Amniotic stem cell (primary cell): Measurements from ENCODE around the gene CYP27A1.
"Not testable (repeated sequence)": the region's sequence is repeated elsewhere in the genome, so short reads cannot be mapped to it uniquely, and the experiment has no call there.

ENCODE experiments used
- DNase-seq: peaks from one replicate; lab custom pipeline; 2025; lab: John Stamatoyannopoulos, UW

The CYP27A1 gene

DNA sequence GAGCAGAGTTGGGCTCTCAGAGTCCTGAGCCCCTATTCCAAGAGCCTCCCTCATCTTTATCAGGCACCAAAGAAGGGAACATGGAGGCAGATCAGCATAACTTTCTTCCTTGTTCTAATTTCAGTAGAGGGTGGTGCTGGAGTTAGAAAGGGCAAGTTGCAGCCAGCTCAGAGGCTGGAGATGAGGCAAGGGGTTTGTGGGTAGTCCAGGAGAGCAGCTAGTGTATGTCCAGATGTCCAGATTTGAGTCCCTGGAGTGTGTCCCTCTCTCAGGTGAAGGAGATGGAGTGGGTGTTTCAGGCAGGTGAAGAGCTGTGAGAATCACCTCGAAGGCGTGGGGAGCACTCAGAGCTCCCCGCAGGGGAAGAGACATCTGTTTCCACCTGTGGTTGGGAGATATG lies 50.1 kb downstream of the CYP27A1 start:
- no peak for DNase-seq

DNA sequence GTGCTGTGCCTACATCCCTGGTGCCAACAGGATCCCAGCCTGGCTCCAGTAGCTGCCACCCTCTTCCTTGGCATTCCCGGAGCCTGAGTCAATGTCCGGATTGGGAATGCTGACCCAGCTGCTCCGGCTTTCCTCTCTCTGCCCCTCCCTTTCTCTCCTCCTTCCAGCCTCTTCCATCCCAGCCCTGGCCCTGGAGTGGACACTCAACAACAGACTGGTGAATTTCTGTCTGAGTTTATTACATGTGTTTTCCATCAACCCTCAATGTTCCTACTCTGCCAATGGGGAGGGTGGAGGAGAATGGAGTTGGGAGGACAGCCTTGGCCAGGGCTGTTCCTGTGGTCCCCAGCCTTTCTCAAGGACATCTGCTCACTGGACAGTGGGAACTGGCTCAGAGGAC lies 50.6 kb downstream of the CYP27A1 start:
- DNase-seq: no peak

DNA sequence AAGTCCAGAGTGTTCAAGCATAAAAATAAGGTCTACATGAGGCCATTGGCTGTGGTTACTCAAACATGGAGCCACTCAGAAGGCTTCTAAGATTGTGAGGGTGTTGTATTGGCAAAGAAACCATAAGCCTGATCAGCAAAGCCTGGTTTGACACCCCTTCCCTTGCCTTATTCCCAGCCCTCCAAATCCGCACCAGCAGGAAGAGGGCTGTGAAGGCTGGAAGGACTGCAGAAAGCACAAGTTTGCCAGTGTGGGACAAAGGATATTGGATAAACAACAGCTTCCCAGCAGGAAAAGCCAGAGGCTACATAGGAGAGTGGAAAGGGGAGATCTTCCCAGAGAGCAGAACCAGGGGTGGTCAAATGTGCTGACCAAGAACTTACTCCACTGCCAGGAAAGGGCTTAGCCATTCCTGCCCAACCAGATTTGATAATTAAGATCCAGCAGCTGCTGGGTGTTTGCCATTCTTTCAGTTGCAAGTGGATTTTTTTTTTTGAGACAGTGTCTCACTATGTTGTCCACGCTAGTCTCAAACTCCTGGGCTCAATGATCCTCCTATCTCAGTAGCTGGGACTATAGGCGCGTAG lies 51.2 kb downstream of the CYP27A1 start:
- DNase-seq: no peak

DNA sequence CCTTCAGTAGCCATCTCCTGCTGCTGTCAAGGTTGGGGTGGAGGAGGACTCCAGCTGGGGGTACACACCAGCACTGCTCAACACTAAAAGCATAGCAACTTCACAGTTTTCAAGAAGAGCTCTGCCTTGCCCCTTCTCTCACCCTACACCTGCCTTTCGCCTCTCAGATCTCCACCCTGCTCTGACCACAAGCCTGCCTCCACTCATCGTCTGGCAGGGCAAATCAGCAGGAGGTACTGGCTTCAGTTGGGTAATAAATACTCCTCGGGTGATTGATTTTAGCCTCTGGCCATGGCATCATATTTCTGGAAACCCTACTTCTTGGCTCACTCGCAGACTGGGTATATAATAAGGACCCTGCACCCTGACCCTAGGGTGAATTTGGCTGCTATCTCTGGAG lies 52.7 kb downstream of the CYP27A1 start:
- DNase-seq: no peak

DNA sequence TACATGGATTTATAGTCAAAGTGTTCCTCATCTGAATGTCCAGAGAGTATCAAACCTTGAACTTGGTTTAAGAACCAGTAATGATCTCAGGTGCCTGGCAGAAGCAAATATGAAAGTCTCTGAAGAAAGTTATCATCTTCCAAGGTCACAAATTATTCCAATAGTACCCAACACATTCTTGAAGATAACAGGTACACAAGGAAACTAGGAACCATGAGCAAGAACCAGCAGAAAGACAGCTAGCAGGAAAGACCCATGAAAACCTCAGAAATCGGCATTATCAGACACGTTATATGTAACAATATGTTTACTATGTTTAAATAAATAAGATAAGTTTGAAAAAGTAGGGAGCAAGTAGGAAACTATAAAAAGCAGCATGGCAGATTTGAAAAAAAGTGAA lies 55.5 kb downstream of the CYP27A1 start:
- no peak for DNase-seq

DNA sequence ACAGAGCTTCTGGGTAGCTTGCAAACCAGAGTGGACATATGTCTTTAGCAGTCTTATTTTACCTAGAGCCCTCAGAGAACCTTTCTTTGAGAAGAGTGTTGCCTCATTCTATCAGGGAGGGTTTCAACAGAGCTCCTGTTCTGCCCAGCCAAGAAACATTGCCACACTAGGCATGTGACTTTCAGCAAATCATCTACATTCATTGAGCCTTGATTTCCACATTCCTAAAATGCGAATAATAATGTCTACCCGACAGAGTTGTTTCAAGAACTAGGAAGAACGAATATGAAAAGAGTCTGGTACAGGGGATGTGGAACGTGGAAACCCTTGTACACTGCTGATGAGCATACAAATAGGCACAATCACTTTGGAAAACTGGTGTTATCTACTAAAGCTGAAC lies 57.5 kb downstream of the CYP27A1 start:
- no peak for DNase-seq

DNA sequence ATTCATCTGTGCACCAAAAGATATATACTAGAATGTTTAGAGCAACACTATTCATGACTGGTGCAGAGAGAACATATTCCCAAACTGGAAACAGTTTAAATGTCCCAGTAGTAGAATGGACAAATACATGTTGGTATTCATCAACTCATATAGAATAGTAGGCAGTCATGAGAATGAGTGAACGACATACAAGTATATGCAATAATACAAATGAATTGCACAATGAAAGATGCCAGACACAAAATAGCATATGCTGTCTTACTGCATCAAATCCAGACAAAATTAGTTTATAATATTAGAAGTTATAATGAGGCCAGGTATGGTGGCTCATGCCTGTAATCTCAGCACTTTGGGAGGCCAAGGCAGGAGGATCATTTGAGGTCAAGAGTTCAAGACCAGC lies 57.9 kb downstream of the CYP27A1 start:
- DNase-seq: no peak

DNA sequence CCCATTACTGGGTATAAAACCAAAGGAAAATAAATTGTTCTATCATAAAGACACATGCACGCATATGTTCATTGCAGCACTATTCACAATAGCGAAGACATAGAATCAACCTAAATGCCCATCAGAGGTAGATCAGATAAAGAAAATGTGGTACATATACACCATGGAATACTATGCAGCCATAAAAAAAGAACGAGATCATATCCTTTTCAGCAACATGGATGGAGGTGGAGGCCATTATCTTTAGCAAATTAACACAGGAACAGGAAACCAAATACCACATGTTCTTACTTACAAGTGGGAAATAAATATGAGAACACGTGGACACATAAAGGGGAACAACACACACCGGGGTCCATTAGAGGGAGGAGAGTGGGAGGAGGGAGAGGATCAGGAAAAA lies 62.4 kb downstream of the CYP27A1 start:
- not testable (repeated sequence) for DNase-seq

DNA sequence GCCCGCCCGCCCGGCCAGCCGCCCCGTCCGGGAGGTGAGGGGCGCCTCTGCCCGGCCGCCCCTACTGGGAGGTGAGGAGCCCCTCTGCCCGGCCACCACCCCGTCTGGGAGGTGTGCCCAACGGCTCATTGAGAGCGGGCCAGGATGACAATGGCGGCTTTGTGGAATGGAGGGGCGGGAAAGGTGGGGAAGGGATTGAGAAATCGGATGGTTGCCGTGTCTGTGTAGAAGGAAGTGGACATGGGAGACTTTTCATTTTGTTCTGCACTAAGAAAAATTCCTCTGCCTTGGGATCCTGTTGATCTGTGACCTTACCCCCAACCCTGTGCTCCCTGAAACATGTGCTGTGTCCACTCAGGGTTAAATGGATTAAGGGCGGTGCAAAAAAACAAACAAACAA lies 65.0 kb downstream of the CYP27A1 start:
- DNase-seq: not testable (repeated sequence)

DNA sequence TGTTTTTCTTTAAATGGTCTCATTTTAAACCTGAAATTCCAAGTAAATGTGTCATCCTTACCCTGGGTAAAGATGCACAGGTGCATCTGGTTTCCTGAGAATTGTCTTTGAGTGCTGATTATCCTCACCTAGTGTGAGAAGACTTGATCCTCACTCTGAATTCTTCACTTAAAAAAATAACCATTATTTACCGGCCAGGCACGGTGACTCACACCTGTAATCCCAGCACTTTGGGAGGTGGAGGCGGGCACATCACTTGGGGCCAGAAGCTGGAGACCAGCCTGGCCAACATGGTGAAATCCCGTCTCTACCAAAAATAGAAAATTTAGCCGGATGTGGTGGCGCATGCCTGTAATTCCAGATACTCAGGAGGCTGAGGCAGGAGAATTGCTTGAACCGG lies 67.8 kb downstream of the CYP27A1 start:
- DNase-seq: no peak

DNA sequence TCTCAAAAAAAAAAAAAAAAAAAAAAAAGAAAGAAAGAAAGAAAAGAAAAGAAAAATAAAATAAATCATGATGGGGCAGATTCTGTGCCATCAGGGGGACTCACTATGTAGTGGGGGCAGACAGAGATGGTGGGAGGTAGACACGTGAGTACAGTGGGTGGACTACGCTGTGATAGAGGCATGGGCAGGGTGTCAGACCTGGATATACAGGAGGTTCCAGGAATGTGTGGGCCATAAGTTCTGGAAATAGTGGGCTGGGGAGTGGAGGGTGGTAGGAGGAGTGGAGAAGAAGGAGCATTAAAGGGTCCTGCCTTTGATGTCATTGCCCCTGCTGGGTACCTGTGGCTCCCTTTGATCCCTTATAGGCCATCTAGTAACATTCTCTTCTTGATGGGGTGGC lies 68.8 kb downstream of the CYP27A1 start:
- no peak for DNase-seq

DNA sequence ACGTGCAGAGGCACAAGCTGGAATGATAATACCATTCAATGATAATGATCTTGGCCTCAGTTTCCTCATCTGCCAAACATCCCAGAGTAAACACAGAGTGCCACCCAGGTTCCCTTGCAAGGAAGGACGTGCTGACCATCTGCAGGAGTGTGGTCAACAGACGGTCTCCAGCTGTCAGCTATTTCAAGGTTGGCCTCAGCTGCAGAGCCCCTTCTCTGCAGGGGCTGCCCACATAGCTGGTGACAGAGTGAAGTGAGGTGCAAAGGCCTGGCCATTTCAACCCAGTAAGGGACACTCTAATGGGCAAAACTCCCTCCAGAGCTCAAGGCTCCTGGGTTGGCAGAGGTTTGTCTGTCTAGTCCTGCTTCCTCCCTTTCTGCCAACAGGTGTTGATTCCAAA lies 69.3 kb downstream of the CYP27A1 start:
- DNase-seq: no peak

DNA sequence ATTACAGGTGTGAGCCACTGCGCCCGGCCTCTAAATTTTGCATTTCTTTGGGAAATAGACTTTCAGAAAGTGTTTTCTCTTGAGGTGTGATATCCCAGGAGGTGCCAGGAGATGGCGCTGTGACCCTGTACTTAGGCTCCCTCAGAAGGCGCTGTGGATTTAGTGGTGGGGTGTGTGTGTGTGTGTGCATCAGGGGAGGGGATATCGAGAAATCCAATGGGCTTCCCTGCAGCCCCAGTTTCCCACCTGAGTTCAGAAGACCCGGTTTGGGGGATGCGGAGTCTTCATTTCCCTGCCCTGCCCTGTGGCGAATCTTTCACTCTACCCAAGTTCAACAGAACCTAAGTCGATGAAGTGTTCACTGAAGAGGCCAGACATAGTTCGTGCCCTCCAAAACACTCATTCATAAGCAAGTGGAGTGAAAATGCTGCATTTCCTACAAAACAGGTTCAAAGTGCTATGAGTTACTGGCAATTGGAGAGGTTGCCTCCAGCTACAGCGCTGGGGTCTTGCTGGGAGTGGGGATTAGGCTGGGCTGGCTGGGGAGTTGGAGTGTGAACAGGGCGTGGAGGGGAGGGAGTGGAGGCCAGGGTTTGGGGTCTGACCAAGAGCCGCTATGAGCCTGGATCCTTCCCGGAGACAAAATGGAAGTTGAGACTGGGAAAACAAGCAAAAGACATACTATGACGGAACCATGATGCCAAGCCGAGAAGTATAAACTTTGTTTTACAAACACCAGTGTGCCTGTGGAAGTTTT lies 71.1 kb downstream of the CYP27A1 start:
- DNase-seq: no peak

DNA sequence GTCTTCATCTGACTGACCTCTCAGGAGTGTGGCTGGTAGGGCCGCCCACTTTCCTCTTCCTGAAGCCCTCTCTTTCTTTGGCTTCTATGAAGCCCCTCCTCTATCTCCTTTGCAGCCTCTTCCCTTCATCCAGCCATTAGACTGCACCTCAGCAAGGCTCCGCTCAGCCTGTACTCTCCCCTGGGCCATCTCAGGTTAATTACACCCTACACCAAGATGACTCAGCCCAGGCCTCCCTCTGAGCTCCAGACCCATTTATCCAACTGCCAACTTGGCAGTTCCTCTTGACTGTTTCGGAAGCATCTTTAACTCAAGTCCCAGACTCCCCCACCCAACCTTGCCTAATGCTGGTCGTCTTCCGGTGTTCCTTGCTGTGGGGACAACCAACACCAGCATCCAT lies 71.8 kb downstream of the CYP27A1 start:
- DNase-seq: no peak

DNA sequence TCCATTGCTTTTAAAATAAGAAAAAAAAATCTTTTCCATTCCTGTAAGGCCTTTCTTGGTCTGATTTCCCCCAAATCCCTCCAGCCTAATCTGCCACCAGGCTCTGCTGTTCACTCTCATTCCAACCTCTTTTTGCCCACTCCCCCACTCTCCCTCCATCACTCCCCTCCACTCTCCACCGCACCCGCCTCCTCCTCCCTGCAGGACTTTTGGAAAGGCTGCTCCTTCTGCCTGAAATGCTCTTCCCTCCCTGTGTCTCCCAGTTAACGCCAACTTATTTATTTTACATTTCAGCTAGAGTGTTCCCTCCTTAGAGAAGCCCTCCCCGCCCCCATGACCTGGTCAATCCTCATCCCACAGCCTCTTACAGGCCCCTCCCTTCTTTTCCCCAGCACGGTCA lies 72.9 kb downstream of the CYP27A1 start:
- no peak for DNase-seq

DNA sequence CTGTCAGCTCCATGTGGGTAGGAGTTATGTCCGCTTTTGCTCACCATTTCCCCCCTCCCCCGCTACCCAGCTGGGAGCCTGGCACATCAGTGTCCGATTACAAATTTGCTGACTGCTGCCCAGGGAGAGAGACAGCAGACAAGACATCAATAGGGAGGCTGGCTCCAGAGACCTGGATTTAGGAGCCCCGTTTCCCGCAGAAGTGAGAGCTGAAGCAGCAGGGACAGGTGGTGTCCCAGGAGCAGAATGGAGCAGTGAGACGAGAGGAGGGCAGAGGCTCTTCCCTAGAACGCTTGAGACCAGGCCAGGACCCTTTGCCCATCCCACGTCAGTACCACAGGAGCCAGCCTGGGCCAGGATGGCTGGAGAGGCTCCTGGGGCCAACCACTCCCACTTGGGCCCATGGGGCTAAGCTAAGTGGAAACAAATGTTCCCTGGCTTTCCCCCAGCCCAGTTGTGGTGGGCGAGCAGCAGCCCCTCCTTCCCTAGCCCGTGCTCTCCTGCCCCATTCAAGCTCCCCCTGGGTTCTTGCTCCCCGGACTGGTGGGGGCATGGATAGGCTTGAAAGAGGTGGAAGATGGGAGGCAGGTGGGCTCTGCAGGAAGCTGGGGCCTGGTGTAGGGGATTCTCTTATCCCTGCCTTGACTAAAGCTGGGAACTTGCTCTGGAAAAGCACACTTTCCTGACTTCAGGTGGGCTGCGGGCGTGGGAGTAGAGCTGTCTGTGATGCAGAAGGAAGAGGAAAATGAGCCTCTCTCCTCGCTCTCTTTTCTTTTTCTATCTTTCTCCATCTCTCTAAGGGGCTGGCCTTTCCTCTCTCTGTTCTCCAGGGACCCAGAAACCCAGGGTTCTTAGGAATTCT lies 73.6 kb downstream of the CYP27A1 start:
- DNase-seq: no peak

DNA sequence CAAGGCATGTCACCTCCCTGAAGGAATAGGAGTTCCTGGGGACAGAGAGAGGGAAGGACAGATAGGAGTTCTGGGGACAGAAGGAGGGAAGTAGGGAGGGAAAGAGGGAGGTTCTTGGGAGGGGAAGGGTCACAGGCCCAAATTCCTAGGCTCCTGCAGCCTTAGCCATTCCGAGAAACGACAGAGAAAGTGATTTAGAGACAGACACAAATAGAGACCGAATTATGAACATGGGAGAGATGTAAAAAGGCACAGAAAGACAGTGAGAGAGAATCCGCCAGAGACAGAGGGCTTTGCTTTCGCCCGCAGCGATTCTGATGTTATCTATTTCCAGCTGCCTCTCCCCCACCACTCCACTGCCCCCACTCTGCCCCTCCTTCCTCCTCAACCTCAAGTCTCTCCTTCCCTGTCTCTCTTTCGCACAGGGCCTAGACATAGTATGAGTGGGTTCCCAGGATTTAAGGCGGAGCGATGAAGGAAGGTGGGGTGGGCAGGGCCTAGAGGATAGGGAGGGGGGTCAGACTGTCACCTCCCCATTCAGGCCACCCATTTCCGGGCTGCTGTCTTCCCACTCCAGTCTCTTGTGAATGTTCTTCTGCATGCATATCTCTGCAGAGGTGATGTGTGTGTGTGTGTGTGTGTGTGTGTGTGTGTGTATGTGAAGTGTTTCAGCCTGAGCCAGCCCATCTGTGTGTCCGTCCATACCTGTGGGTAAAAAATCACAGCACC lies 74.4 kb downstream of the CYP27A1 start:
- no peak for DNase-seq

DNA sequence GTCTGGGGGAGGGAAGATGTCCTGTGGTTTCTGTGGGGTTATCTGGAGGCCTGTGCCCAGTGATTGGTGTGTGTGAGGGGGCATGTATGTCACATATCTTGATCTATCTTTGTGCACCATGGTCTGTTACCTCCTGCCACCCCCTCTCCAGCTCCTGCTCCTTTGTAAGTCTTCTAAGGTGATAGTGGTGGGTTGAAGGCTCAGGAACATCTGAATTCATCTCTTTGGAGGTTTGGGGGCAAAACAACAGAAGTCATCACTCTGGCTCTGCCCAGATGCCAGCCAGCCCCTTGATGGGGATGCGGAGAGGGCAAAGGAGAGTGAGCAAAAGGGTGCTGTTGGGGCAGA lies 74.9 kb downstream of the CYP27A1 start:
- DNase-seq: no peak

DNA sequence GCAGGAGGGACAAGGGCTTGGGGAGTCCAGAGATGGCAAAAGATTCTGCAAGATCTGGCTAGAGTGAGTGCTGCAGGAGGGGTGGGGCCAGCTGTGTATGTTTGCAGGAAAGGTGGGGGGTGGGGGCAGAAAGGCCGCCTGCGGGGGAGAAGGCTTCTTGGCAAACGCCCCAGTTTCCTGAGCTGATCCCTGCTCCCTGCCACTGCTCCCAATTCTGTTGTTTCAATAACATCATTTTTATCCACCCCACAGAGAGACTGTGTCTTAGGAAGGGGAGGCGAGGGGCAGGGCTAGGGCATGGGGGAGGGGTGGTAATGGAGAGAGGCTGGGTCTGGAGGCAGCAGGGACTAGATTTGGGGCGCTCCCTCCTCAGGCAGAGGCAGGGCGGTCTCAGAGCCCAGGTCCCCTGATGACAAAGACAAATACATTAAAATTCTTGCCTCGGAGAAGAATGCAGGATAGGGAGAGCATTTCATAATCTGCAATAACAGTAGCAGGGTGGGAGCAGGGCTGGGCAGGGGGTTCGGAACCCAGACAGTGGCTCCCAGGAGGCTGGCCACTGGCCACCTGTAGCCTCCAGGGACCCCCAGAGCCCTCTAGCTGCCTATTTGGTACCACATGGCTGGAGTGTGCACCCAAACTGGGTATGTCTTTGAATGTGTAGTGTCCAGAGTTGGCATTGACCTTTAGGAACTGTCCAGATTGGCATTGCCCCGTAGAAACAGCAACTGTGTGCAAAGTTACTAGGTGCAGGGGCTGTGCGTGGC lies 75.6 kb downstream of the CYP27A1 start:
- no peak for DNase-seq

DNA sequence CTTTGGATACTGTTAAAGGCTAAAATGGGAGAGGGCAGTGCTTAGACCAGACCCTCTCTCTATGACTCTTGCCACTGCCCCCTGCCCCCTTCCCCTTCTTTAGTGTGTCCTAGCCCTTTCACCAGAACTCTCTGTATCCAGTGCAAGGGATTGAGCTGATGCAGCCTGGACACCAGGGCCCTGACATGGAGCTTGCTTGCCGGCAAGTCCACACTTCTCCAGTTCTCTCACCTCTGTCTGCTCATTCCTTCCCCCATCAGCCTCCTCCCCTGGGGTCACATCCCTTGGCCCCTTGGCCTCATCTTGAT lies 76.1 kb downstream of the CYP27A1 start:
- DNase-seq: no peak

DNA sequence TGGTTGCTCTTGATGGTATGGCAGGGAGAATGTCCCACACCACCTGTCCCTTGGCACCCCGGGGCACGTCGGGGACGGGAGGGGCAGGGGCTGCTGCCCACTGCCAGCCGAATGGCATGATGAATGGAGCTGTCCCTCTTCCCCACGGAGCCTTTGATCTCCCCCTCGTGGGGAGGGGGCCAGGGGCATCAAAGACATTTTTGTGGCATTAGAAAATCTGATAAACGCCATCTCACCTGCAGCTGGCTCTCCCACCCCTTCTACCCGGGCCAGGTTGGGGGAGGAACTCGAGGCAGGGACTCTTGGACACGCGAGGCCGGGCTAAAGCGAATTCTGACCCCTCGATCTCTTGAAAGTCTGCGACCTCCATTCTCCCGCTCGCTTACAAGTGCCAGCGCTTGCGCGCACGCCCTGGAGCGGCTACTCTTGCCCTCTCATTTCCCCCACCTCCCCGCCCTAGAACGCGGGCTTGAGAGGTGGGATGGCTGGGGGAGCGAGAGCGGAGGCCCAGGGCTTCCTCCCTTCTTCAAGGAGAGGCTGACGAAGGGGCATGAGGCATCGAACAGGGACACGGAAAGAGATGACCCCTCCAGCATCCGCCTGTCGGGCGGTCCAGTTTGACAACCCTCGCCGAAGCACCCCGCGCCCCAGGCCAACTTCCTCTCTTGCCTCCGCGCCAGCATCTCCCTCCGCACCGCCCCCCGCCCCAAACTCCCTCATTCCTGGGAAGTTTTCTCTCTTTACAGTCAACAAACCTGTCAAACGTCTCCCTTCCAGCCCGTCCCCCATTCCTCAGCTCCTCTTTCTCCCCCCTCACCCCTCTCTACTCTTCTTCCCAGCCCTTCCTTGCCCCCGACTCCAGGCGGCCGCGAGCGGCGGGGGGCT lies 77.0 kb downstream of the CYP27A1 start:
- no peak for DNase-seq
